NOMO-1 treated with dmso at 0.1 percent for 144 hours (cell line): ENCODE data around the gene DOCK9.
A peak's percentile ranks its signal among the peaks of the same experiment; 100 is the strongest.

Experiments
- DNase-seq: peaks from one replicate; lab custom pipeline; 2025; ENCODE audit not compliant: unreplicated experiment; lab: John Stamatoyannopoulos, UW

DOCK9 gene

DNA sequence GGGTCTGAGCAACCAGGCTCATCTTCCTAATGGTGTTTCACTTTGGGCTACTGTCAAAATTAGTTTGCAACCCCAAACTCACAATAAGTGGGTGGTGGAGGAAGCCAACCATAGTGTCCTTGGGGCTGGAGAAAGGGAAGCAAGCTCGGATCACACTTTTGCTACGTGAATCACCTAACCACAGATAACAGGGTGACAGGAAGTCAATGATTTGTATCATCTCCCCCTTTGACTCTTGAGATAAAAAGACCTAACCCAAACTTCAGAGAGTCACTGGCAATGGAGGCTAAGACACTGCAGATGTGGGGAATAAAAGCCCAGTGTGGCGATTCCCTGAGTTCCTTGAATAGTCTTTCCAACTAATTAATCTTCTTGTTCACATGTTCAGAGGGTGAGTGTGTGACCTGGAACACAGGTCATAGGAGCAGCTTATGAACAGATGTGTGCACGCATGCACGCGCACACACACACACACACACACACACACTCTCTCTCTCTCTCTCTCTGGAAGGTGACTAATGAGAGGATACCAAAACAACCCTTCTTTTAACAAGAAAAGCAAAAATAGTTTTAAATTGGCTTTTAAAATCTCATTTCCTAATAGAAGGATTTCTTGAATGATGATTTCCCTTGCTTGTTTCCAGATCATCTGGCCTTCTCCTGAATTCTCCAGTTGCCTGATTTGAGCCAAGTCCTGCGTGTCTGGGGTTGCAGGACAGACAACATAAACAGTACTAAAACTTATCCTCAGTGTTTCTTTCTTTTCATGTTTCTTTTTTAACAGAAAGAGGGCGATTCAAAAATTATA lies 21.2 kb upstream of the DOCK9 start:
- no peak for DNase-seq

DNA sequence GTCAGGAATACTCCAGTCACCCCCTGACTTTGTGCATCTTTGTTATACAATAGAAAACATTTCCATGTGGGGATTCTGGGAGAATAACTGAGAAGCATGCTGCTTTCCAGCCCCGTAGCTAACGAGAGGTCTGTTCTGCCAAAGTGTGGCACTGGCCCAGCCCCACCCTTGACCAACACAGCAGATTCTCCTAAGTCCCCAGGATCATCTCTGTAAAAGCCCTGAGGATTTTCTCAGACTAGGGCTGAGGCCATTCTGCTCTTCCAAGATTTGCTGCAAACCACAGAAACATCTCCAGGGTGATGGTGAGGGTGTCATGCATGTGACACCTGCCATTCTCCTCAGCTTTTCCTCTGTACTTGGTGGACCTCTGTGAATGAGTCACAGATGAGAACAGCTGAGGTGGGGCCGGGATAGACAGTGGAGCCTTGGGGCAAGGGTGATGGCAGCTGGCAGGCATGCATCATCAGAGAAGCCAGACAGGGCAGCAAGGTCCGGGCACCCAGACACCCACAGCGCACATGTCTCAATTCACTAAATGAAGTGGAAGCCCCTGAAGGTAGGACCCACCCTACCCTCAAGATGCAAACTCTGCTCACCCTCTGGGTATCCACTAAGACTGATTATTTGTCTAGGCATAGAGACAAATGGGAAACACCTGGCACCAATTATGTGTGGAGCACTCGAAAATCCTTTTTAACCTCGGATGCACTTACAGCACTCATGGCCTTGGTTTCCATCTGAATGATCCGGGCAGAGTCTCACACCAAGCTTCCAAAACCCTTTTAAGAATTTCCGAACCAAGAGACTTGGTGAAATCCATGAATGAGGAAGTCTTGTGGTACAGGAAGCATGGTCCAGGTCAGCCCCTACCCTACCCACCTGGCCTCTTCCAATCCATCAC lies 20.1 kb upstream of the DOCK9 start:
- DNase-seq: no peak

DNA sequence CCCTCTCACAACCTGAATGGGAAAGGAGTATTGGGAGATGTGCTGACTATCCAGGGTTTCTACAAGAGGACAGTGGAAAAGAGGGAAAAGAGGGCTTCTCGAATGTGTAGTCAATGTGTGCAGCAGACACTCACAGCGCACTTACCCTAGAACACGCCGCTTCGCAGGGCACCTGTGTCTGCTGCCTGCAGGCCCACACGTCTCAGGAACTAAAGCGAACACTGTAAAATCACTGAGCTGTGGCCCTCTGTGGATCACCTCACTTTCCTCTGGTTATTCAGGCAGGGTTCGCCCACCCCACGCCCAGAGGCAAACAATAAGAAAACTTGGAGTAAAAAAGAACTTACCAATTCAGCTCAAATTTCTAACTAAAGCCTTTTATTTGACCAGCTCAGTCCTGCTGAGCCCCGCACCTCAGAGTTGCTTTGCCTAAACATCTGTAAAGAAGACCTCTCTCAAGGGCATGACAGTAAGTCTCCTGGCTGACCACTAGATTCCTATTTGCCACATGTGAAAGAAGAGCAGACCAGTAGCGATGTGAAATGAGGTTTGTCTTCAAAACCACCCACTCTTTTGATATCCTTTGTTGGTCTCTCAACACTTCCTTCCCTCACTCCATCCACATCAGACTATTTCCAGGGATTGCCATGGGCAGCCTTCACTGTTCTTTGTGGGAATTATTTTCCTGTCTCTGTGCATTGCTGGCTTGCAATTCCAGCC lies 19.3 kb upstream of the DOCK9 start:
- DNase-seq: no peak

DNA sequence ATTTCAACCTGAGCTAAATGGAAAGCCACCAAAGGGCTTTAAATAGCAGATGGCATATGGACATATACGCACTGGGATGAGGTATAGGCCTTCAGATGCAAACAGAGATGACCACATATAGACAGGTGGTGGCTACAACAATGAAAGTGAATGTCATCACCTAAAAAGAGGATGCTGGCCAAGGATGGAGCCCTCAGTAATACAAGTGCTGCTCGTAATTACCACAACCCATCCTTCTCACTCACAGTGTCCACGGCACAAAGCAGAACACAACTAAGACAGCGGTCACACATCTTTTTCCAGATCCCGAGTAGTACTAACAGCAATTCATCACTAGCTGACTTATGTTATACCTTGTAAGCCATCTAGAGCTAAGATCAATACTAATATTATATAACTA lies 18.2 kb upstream of the DOCK9 start:
- no peak for DNase-seq

DNA sequence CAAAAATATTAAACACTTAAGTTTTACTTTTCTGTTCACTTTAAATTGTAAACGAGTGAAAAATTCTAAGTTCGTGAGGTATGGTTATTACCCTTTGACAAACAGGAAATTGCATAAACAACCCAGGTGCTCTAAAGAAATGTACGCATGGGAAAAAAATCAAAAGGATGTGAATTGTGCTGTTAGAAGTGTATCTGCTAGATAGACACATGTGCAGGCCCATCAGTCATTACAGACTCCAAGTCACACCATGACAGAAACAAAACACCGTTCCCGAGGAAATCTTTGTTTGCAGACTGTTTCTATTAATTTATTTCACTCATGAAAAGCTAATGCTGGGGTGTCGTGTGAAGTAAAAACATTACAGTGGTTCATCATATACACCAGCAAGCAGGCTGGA lies 17.0 kb upstream of the DOCK9 start:
- no peak for DNase-seq

DNA sequence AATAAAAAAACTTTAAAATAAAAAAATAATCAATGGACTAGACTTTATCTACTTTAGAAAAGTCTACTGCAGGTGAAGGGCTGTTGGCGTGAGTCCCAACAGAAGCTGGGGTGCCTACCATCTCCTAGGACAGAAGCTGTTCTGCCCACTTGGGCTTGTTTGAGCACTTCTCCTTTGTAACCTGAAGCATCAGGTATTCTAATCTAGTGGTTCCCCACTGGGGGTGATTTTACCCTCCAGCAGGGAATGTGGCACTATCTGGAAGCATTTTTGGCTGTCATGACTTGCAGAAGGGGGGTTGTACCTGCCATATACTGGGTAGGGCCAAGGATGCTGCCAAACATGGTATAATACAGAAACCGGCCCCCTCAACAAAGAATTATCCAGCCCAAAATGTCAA lies 16.2 kb upstream of the DOCK9 start:
- no peak for DNase-seq

DNA sequence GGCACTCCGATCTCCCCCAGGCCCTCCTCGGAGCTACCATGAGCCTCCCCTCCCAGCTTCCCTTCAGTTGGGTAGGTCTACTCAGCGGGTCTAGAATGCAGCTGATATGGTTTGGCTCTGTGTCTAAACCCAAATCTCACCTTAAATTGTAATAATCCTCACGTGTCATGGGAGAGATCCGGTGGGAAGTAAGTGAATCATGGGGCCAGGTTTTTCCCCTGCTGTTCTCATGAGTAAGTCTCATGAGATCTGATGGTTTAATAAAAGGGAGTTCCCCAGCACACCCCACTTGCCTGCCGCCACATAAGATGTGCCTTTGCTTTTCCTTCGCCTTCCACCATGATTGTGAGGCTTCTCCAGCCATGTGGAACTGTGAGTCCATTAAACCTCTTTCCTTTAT lies 14.5 kb upstream of the DOCK9 start:
- DNase-seq: no peak

DNA sequence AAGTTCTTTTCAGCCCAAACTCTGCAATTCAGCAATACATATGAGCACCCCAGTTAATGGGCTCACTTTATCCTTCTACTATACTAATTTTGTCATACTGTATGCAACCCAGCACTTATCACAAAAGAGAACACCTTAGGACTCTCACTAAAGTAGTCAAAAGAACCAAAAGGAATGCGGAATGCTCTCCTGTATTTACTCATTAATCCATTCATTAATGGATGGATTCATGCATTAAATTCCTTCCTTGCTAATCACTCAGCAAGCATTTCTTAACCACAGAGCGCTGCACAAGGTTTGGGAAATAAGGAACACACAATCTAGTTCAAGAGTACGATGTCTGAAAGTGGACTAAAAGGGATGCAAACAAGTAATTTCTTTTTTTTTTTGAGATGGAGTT lies 12.8 kb upstream of the DOCK9 start:
- no peak for DNase-seq

DNA sequence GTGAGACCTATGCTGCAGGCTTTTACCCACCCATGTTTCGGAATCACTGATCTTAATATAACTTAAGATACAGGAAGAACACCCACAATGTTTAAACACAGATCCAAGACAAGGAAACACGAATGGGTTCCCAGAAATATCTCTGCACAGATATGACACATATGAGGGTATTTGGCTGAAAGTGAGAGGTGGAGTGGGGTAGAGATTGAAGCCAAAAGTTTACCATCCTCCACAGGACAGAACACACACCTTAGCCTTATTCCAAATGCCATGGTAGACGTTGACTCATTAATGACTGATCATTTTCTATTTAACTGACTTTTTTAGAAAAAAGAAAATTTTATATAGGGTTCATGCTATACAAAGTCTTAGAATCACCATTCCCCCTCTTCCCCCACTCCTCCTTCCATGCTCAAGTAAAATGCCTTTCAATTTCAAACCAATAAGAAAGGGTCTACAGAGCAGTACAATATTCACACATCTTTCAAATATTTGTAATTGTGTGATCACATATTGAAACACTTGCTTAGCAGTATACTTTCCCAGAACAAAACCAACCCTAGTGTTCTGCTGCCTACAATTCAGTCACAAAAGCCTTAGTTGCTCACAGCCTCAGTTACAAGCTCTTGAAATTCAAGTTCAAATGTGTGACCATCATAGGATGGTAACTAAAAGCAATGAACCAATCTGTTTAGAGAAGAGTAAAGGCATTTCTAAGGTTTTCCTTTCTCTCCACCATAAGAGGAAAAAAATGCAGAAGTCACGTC lies 11.8 kb upstream of the DOCK9 start:
- no peak for DNase-seq

DNA sequence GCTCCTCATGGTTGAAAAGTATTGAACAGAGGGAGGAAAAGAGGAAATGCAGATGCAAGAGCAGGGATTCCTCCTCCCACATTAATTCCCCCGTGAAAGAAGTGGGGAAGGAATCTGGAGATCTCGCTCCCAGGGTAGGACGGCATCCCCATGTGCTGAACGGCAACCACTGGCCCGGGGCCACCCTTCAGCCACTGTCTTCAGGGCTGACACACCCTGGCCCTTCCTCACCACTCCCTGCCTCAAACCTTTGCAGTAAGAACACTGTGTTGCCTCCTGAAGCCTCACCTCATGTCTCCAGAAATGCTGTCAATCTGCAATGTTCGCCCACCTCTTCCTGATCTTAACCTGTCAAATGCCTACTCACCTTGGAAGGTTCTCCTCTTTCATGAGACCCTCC lies 10.9 kb upstream of the DOCK9 start:
- DNase-seq: no peak

DNA sequence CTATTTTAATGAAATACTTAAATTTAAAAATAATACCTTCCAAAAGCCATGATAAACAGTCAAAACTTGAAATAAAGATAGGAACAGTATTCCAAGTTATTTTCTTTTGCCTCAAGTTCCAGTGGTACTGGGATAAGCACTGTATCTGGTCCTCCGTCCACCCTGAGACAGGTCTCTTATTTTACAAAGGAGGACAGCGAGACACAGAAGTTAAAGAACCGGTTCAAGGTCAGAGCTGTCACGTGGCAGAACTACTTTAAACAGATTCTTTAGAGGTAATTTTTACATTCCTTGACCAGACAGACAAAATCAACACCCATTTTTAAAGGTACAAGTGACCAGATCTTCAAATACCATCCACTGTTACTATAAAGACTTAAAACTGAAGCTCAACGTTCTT lies 10.4 kb upstream of the DOCK9 start:
- no peak for DNase-seq

DNA sequence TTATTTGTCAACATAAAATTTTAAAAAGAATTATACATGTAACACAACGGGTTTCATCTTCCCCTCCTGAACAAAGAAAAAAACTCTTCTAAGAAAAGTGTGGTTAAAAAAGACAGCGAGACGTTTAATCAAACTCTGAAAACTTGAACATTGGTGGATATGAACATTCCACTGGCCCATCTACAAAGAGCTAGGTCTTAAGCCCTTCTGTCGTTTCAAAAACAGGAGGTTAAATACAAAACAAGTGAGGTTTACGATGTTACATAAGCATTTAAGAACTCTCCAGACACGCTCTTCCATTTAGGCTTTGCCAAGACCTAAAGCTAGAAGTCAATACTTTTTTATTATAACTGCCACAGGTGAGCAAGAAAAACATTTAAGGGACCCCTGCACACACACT lies 9.4 kb upstream of the DOCK9 start:
- DNase-seq: no peak

DNA sequence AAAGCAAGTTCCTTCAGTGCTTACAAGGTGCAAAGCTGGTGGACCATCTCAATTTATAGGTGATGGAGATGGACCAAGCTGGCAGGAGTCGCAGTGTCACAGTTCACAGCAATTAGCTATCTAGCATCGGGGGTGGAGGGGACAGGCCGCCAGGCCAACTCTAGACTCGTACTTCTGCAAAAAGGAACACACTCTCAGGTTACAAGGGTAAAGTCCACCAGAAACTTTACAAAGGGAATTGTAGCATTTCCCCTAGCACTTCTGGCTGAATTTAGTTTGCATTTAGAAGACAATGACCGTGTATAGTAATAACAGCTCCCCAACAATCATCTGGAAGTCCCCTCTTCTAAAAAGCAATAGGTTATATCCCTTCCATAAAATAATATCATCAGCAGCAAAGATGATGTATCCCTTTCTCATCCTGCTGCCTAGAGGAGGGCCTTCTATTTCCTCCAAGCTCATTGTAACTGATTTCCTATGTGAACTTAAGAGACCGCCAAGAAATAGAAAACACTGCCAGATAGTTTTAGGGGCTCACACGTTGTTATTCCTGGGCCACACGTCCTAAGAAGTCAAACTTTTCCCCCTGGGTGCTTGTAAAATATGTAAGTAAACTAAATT lies 8.5 kb upstream of the DOCK9 start:
- DNase-seq: peak; percentile 18

DNA sequence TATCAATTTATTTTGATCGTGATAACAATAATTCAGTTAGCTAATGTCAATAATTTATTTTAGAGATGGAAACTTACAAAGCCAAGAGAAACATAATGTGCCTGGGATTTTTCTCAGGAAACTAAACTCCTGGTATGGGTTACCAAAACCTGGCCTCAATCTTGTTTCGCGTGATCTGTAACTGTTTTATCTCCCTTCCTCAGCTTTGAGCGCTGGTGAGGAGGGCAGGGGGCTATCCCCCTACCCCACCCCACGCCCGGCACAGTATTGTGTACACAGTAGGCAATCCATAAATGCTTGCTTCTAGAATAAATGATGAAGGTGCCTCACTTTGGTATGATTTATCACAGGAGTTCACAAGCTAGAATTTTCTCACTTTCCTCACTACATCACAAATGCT lies 7.7 kb upstream of the DOCK9 start:
- no peak for DNase-seq

DNA sequence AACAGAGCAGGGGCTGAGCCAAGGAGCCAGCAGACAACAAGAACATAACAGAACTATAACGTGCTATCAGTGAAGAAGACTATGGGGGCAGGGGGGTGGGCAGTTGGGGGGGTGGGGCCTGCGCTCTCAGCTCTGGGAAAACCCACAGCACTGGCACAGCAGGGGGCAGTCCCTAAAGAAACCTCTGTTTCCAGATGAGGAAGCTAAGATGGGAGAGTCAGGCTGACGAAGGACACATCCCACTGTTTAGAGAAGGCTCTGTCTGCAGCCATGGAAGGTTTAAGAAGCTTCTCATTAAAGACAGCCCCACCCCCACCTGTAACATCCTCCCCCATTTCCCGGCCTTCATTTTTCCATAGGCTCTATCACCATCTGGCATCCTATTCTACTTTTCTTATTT lies 7.1 kb upstream of the DOCK9 start:
- DNase-seq: no peak

DNA sequence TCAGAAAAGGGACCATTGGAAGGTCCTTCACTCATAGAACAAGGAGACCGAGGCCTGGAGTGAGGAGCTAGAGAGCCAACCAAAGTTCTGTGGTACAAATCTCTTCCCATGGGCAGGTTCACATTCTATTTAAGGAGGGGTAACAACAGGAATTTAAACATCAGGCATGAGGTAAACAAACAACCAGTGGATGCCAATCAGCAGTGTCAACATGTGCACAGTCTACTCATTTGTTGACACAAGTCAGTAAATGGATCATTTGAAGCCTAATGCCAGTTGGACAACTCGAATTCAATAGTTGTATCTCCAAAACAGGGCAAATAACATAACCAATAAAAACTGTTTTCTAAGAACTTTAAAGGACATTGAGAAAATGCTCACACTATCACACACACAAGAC lies 6.3 kb upstream of the DOCK9 start:
- DNase-seq: no peak

DNA sequence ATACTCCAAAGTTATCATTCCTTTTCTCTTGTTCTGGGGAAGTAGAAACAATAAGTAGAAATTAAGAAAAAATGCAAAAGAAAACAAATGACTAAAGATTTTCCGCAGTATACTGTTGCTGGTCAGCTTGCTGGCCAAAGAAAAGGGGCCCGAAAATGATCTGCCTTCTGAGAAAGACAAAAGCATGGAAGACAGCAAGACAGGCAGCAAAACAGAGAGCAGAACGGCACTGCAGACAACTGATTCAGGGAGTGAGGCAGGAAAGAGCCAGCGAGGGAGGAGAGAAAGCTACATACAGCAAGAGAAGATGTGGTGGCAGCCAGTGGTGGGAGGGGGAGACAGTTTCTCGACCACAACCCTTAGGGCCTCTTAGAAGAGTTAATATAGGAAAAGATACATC lies 5.3 kb upstream of the DOCK9 start:
- DNase-seq: no peak

DNA sequence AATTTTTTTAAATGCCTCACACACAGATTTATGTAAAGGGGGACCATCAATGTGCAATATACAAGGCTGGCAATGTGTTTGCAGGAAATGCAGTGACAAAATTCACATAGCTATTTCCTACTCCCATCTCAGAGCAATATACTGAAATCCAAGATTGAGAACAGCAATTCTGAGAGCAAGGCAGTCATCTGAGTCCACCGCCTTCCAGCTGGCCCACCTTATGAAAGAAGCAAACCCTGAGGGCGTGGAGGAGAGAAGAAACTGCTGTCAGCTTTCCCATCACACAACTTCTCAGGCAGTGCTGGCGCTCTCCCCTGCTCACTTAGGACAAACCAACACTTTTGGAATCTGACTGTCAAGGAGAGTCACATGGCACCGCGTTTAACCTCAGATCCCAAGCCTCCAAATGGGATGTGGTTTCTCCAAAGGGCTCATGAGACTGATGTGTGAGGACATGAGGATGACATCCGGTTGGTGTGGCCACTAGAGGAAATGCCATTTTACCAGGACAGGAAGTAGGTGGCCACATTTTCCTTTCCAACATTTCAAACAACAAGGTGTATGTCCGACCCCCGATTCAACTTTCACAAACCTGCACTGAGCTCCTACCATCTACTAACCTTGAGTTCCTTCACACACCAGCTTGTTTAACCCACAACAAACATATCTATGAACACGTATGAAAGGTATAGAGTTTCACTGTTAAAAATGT lies 3.7 kb upstream of the DOCK9 start:
- no peak for DNase-seq

DNA sequence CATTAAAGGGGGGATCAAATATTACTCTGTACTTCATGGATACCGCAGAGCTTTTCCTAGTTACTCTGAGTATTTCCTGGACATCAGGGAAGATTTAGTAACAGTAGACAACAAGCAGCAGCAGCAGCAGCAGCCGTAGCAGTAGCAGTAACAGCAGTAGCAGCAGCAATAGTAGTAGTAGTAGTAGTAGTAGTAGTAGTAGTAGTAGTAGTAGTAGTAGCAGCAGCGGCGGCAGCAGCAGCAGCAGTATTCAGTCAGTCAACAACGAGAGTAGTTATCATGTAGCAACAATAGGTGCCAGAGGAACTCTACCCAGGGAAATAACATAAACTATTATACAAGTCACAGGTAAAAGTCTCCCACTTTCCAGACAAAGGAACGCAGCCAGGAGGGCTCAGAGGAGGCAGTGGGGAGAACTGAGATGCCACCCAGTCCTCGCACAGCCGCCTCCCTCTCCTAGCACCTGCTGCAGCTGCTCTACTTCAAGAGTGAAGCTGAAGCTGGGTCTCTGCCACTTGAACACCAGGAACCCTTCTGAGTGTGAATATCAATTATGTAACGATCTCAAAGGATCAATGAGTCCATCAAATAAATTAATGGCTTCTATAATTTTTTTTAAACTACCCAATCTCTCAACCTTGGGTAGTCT lies 1.3 kb upstream of the DOCK9 start:
- DNase-seq: no peak
